ENCODE results near the gene RBM44. TPM values are rescaled to one million over a fixed set of nuclear protein-coding genes. Genes with fewer than 3 reads are reported as not detected.
A peak's percentile ranks its signal among the peaks of the same experiment; 100 is the strongest.

Gene RBM44
- total RNA-seq, 2 donors from 2014 or later: 0.35 to 0.48 TPM

DNA sequence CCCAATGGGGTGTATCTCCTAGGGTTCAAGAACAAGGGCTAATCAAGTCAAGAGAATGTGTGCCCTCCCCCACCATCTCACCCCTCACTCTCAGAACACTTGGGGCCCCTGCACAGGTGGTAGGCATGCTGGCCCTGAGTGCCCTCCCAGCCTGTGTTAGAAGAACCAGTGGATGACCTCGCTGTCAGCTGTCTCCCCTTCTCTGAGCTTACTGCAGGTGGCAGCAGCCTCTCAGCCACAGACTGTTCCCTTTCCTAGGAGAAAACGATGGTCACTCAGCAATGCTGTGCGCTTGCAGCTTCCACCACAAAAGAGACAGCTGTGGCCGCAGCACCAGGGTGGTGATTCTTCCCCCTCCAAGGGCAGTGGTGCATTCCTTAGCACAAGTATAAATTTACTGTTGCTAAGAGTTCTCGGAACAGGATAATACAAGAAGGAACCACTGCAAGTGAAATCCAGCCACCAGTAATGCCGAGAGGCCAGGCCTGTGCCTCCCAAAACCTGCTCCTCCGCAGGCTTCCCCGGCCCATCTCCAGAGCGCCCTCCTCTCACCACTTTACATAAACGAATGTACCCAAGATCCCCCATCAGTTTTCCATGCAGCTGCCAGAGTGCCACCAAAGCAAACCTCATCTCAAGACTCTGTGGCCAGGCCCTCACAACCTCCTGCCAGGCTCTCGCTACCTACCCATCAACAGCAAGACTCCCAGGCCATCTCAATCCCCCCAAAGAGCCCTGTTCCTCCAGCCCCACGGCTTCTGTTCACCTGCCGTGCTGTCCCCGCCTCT lies 59.9 kb downstream of the RBM44 start:
- Histone ChIP-seq H3K4me1 (no peaks in the 10 kb centered on the region), H3K36me3 (no peaks in the 10 kb centered on the region), H3K4me3 (peak overlapping the region; percentile 12), H3K9me3 (no peaks in the 10 kb centered on the region), H3K27me3 (no peaks in the 10 kb centered on the region), H3K27ac (no peak overlapping the region), H3K9ac (ENCODE audit: low read depth in 2 of 2, low read length in 2 of 2) (no peak overlapping the region)
- intact Hi-C loops (cut with DNase I): loop anchor here (5.0 kb wide), 2 partner anchors 249 to 404 kb away; no protein-coding TSS in a partner anchor
- TF ChIP-seq, protein P1, sequence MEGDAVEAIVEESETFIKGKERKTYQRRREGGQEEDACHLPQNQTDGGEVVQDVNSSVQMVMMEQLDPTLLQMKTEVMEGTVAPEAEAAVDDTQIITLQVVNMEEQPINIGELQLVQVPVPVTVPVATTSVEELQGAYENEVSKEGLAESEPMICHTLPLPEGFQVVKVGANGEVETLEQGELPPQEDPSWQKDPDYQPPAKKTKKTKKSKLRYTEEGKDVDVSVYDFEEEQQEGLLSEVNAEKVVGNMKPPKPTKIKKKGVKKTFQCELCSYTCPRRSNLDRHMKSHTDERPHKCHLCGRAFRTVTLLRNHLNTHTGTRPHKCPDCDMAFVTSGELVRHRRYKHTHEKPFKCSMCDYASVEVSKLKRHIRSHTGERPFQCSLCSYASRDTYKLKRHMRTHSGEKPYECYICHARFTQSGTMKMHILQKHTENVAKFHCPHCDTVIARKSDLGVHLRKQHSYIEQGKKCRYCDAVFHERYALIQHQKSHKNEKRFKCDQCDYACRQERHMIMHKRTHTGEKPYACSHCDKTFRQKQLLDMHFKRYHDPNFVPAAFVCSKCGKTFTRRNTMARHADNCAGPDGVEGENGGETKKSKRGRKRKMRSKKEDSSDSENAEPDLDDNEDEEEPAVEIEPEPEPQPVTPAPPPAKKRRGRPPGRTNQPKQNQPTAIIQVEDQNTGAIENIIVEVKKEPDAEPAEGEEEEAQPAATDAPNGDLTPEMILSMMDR (IDR thresholded peaks at IDR 0.05): peak; percentile 58
- peak; percentile 60 for DNase-seq

DNA sequence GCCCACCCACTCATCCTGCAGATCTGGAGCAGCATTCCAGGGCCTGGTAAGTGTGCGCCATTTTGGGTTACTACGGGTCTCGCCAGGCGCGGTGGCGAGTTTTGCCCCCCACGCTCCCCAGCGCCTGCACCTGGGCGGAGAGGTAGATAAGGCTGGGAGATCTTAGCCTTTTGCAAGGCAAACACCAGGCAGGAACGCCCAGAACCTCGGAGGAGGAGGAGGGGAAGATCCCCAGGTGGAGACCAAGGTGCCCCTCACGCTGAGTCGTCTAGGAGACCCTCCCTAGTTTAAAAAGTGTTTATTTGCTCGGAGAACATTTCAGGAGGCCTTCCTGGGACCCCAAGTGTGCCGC lies 60.5 kb downstream of the RBM44 start:
- H3K9ac ChIP-seq (ENCODE audit: low read depth in 2 of 2, low read length in 2 of 2): no peak overlapping the region
- H3K4me3 ChIP-seq: peak overlapping the region; percentile 12
- no peaks in the 10 kb centered on the region for H3K27me3 ChIP-seq

DNA sequence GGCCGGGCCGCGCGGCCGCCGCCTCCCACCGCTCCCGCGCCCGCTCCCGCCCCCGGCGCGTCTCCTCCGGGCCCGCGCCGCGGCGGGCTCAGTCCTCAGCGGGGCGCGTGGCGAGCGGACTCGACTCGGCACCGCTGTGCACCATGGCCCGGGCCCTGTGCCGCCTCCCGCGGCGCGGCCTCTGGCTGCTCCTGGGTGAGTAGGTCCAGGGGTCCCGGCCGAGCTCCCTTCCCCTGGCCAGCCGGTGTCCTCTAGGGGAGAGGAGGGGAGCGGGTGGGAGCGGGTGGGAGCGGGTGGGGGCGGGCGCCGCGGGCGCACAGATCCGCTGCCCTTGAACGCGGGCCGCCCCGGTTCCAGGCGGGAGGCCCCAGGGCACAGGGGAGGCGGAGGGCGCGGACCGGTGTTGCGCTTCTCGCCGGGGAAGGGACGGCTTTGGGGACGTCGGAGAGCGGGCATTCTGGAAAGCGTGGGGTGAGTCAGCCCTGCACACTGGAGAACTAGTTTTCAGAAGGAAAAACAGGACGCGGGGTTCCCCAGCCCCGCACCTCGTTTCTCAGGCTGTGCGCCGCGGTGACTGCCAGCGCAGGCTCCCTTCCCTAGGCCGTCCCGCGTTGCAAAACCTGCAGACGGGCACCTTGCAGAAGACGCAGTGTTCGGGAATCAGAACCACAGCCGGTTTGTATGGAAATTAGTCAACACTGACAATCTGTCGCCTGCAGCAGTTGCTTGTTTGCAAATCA lies 61.1 kb downstream of the RBM44 start, which contains the start of gene RAMP1:
TSS of gene RAMP1 (plus strand) at position 91 of the 740 bp plus-strand sequence. CDS start at position 144, 53 bp downstream.
- H3K4me3 ChIP-seq: peak within 1 kb of the TSS; percentile 40
- peak within 1 kb of the TSS; percentile 8 to 40 for H3K9ac ChIP-seq (ENCODE audit: low read depth in 2 of 2, low read length in 2 of 2)
- peak within 1 kb of the TSS; percentile 53 for H3K27ac ChIP-seq
- intact Hi-C loops (cut with DNase I): loop anchor here (5.0 kb wide), 2 partner anchors 248 to 403 kb away; no protein-coding TSS in a partner anchor
- no peaks in the 10 kb centered on the region for H3K9me3 ChIP-seq
- DNase-seq: no peak
- TF ChIP-seq, protein P1 (IDR thresholded peaks at IDR 0.05): no peak
- H3K36me3 ChIP-seq: no peaks in the 10 kb centered on the region
- no peaks in the 10 kb centered on the region for H3K4me1 ChIP-seq
- H3K27me3 ChIP-seq: no peaks in the 10 kb centered on the region

More for the DNA sequence above, 60.5 kb downstream of the RBM44 start:
- H3K36me3 ChIP-seq: no peaks in the 10 kb centered on the region
- TF ChIP-seq, protein P1 (IDR thresholded peaks at IDR 0.05): no peak
- no peaks in the 10 kb centered on the region for H3K9me3 ChIP-seq
- no peak overlapping the region for H3K27ac ChIP-seq
- intact Hi-C loops (cut with DNase I): loop anchor here (5.0 kb wide), 2 partner anchors 248 to 403 kb away; no protein-coding TSS in a partner anchor
- H3K4me1 ChIP-seq: no peaks in the 10 kb centered on the region
- no peak for DNase-seq

DNA sequence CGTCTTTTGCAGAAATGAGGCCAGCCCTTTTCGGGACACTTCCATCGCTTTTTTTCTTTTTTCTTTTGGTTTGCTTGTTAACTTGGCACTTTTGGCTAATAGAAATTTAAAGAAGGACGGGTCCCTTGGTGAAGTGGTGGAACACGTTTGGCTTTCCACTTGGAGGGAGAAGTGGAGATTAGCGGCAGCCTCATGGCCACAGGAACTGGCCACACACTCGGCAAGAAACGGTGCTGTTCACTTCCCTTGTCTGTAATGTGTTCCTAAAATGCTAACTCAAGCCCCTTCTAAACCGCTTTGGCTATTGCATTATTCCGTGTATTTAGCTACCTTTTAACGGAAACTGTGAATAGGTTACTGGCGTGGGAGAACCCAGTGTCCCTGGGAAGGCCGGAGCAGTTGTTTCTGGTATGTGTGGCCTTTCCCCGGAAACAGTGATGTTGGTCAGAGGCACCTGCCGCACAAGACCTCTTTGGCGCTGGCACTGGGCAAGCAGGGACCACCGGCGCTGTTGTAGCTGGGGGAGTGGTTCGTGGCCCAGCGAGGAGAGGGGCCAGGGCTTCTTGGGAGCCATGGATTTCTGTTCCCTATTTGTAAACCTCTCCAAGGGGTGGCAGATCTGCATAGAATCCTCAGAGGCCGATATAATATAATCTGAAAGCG lies 61.8 kb downstream of the RBM44 start:
- DNase-seq: no peak
- H3K9me3 ChIP-seq: no peaks in the 10 kb centered on the region
- H3K27ac ChIP-seq: peak overlapping the region; percentile 53
- H3K4me3 ChIP-seq: peak overlapping the region; percentile 40
- intact Hi-C loops (cut with DNase I): no loop called here
- TF ChIP-seq, protein P1 (IDR thresholded peaks at IDR 0.05): no peak
- no peaks in the 10 kb centered on the region for H3K4me1 ChIP-seq
- peak overlapping the region in 1 of 2 donors; percentile 40 for H3K9ac ChIP-seq (ENCODE audit: low read depth in 2 of 2, low read length in 2 of 2)
- H3K27me3 ChIP-seq: no peaks in the 10 kb centered on the region
- H3K36me3 ChIP-seq: no peaks in the 10 kb centered on the region

DNA sequence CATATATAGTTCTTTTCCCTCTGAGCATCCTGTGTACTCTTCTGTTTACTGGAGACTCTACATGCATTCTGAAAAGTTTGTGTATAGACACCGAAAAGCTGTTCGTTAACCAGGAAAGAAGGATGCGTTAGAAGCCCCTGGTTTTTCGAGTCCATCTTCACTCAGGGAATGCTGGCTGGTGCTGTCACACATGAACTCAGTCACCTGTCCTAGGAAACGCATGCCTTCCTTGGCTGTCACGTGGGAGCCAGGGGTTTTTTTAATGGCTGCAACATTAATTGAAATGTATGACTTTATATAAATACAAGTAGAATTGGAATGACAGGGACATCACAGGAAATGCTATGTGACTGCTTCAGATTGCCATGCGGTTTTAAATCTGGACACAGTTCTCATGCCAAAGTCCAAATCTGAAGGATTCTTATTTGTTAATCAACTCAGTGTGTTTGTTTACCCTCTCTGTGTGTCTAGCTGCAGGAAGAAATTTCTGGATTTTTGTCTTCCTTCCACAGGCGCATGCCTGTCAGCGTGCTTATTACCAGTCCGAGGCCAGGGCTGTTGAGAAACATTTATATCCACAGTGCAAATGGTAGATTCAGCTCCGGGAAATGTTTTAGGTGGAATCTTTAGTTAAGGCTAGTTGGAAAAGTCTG lies 63.4 kb downstream of the RBM44 start:
- Histone ChIP-seq H3K36me3 (no peaks in the 10 kb centered on the region), H3K9ac (ENCODE audit: low read depth in 2 of 2, low read length in 2 of 2) (no peak overlapping the region), H3K9me3 (no peaks in the 10 kb centered on the region), H3K27ac (no peak overlapping the region), H3K4me3 (no peak overlapping the region), H3K4me1 (no peaks in the 10 kb centered on the region), H3K27me3 (no peaks in the 10 kb centered on the region)
- intact Hi-C loops (cut with DNase I): no loop called here
- TF ChIP-seq, protein P1 (IDR thresholded peaks at IDR 0.05): no peak
- DNase-seq: no peak
